HG03064 (cell line): Measurements from ENCODE around the gene SUSD6.
A peak's percentile ranks its signal among the peaks of the same experiment; 100 is the strongest.
"Not testable (repeated sequence)": the region's sequence is repeated elsewhere in the genome, so short reads cannot be mapped to it uniquely, and the experiment has no call there.

Experiments
- ATAC-seq: cut with Tn5 transposase; IDR thresholded peaks from one replicate; pipeline ENCODE4 v1.9.1; 2021; ENCODE audit warnings: low read depth; ENCODE audit not compliant: unreplicated experiment

Gene SUSD6

DNA sequence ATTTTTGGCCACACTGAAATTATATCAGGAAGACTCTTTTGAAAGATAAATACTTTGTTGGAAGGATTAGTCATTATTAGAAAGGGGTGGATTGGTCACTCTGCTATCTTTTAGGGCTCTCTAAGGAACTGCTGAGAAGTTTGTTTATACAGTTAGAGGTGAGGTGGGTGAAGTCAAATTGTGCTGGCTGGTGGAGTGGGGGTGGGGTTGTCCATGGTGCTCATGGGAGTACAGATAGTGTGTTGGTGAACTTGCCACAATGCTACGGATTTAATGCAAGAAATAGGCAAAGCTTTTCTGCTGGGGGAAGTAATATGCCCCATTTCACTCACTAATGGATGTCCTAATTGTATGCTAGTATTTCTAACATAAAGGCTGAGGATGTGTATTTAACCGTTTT lies 35.8 kb downstream of the SUSD6 start:
- ATAC-seq: no peak

DNA sequence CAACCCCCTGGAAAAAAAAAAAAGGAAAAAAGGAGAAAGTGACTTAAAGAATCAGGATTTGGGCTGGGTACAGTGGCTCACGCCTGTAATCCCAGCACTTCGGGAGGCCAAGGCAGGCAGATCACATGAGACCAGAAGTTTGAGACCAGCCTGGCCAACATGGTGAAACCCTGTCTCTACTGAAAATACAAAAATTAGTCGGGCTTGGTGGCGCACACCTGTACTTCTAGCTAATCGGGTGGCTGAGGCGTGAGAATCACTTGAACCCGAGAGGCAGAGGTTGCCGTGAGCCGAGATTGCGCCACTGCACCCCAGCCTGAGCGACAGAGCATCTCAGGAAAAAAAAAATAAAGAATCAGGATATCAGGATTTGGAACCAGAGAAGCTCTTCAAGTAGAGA lies 36.2 kb downstream of the SUSD6 start:
- not testable (repeated sequence) for ATAC-seq

DNA sequence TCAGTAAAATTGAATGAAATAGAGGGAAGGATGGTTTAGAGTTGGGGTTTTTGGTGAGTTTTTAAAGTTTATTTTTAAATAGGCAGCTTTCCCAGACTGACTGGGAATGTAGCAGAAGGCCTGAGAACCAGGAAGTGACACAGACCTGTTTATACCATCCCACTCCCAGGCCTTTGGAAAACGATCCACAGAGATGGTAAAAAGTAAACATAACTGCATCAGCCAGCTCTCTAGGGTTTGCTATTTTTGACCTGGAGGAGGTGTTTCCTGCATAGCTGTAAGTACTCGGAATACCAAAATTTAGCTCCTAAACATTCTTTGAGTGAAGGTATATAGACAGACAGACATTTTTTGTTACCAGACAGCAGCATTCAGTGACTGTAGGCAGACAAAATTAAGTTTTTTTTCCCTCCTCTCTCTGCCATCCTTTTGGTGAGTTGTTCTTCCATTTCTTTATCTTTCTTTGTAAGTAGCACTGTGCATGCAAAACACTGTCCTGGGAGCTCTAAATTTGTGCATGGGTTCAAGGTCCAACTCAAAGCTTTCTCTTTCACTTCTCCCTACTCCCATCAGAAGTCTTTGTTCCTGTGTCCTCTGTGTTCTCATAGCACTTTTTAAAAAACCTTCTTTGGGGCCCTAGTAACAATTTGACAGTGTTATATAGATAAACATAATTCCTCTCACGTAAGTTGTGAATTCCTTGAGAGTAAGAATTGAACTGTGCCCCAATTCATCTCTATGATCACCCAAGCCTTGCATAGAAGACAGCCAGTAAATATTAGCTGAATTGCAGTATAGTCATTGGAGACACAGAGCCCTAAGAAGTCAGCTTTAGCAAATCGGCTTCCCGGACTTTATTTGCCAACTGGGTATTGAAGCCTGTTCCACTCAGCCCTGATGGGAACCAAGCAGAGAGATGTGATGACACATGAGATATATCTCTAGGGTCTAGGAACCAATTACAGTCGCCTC lies 37.4 kb downstream of the SUSD6 start:
- ATAC-seq: no peak

DNA sequence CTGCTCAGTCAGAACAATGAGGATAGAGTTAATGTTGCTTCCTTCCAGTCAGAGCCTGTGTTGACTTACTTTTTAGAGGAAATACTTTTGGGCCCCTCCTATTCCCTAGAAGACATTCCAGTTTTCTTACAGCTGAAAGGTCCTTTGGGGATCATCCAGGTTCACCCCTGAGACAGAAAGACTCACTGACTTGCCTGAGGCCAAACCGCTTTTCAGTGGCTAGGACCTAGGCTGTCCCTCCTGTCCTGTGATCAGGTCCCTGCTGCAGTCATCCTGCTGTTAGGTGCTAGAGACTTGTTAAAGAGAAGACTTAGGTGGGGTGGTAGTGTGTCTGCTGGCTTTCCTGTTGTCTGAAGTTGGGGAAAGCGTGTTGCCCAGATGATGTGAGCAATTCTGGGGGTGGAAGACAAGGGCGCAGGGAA lies 39.6 kb downstream of the SUSD6 start:
- no peak for ATAC-seq

DNA sequence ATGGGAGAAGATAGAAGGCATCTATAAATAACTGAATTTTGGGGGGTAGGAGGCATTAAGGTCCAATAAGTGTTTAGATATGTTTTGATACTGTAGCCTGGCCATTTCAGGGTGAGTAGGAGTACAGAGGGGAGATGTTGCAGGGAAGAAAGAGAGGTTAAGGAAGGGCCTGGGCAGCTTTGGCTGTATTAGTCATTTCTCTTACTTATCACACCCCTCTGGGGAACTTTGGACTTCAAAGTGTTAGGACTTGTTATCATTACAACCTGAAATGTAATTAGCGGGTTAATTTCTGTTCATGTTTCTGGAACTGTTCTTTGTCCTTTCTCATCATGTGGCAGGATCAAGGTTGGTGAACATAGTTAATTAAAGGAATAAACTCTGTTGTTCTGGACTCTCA lies 40.3 kb downstream of the SUSD6 start:
- no peak for ATAC-seq

DNA sequence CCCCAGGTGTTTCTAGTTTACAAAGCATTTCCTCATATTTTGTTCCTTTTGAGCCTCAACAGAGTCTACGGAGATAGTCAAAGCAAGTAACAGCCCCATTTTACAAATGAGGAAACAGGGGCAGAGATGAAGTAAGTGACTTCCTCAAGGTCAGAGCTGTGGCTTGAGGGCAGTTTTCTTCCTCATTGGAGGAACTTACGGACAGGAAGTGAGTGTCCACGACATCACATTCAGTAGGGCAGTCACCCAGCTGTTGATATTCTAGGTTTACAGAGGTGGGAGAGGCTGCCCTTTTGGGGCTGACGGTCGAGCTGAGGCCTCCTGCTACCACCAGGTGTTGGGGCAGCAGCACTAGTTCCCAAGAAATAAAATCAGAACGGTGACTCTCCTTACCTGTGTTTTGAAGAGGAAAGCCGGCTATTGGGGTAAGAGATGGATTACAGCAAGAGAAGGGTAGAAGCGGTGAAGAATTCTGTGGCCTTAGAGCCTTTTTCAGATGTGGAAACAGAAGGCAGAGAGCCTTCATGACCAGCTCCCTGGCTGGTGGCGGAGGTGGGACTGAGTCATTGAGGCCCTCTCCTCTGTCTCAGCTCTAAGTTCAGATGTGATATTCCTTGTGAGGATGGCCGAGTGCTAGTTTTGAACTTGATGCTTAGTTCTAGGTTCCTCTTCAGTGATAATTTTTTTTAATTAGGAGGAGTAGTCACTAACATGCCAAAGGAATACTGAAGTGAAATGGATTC lies 41.7 kb downstream of the SUSD6 start:
- no peak for ATAC-seq

DNA sequence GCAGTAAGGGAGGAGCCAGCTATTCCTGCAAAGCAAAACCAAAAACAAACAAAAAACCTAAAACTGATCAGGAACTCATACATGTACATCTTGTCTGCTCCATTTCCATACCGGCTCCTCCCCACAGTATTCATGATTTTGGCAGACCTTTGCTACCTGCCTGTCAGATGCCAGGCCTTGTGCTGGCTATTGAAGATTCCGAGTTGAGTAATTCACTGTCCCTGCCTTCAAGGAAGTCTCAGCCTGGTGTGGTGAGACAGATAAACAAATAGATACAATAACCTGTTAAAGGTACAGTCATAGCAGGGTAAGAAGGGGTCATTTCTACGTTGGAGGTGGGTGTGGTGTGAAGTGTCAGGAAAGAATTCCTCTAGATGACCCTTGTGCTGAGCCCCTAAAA lies 42.7 kb downstream of the SUSD6 start:
- no peak for ATAC-seq

DNA sequence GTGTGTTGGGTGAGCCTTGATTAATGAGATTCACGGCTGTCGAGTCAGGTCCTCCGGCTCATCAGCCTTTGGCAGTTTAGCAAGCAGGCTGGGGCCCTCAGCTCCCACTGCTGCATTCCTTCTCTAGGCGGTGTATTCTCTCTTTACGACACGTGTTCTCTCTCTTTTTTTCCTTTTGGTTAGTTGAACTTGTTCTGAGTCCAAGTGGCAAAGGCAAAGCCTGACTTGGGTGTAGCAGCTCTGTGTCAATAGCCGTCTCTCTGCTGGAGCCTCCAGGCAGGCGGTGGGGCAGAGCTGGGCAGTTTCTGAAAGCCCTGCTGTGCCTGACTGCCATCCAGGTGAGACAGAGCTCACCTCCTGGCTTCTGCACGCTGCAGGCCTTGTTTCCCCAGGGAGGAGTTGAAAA lies 46.6 kb downstream of the SUSD6 start:
- ATAC-seq: no peak

DNA sequence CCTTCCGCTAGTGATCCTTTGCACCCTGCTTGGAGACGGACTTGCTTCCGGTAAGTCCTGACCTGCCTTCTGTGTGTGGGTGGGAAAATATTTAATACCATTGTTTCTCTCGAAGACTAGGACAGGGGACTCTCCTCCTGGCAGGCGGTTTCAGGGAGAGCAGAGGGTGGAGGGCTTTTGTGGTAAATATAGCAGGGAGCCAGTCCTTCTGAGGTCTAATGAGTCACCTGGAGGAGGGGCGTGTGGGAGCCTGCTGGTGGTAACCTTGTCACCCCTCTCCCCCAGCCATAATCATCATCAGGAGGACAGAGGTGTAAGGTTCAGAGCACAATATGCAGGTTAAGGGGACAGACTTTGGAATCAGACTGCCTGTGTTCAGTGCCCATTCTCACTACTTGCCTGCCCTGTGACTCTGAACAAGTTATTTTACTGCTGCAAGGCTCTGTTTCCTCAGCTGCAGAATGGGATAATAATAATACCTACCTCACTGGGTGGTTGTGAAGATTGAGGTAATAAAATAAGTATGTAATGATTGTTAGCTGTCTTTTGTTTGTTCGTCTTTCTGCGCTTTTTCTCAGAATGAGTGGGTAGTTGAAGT lies 47.4 kb downstream of the SUSD6 start:
- ATAC-seq: no peak

DNA sequence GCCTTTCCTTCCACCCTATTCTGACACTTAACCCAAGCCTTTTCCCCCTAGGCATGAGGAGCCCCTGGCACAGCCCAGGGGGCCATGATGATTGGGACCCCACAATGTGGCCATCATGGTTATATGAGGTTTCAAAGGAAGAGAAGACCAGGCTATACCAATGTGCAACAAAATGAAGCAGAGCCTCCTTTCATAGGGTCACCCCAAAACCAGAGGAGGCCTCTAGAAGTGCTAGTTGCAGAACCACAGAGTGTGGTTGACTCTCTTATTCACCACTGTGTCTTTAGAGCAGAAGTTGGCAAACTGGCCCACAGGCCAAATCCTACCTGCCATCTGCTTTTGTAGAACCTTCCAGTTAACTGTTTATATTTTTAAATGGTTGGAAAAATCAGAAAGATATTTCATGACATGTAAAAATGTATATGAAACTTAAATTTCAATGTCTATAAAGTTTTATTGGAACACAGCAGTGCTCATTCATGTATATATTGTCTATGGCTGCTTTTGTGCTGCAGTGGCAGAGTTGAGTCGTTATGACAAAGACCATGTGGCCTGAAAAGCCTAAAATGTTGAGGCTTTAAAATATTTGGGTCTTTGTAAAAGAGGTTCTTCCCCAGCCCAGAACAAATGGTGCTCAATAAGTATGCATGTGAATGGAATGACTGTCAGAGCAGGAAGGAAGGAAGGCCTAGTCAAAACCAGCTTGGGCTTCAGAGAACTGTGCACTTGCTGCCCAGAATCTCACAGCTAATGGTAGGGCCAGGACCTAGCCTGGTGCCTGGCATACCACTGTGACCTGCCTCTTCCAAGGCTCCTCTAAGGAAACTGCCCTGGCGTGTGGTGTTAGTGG lies 49.2 kb downstream of the SUSD6 start:
- no peak for ATAC-seq

DNA sequence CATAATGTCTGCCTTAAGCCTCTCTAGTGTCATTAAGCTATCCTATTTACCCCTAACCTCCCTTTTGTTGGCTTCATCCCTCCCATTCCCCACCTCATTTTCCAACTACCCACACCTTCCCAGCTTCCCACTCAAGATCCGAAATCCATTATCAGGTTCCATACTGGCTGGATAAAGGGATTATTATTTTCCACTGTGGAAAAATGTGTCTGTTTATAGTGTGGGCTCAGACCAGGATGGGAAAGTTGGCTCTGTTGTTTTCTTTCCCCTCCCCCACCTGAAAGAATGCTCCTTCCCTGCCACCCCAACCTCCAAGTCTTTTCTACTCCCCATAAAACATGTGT lies 49.8 kb downstream of the SUSD6 start:
- no peak for ATAC-seq

DNA sequence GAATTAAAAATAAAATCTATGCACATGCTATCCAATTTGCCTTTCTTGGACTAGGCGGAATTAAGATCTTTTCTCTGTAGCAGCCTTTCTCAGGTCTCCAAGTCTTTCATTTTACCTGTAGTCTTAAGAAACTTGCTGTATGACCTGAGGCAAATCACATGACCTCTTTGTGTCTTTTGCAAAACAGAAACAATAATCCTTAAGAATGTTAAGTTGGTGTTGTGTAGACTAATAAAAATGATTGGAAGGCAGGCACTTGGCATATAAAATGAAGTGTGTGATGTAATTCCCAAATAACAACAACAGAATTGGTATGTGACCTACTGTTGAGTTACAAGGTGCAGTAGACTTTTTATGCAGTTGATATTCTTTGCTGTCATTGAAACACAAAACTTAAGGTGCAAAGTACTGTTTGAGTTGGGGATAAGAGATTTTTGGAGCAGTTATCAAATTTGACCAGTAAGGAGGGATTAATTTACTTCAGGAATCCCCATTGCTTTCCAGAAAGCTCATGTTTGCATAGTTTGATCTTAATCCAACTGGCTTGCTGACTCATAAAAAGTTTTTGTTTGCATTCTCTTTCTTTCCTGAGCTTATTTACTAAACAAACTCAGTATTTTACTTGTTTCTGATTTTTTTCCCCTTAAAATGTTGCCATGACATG lies 51.4 kb downstream of the SUSD6 start:
- no peak for ATAC-seq

DNA sequence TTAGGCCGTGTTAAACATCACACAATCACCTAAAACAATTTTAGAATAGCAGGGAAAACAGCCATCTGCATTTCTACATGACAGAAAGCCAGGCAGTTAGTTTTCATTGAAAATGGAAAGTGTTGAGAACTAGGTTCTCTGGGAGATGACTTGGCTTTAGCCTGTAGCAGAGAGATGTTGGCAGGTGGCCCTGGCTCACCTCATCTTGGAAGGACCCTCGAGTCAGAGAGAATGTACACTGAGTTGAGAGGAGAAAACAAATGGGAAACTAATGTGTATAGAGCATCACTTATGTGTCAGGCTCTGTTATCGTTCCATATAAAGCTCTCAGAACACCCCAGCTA lies 51.9 kb downstream of the SUSD6 start:
- ATAC-seq: no peak

DNA sequence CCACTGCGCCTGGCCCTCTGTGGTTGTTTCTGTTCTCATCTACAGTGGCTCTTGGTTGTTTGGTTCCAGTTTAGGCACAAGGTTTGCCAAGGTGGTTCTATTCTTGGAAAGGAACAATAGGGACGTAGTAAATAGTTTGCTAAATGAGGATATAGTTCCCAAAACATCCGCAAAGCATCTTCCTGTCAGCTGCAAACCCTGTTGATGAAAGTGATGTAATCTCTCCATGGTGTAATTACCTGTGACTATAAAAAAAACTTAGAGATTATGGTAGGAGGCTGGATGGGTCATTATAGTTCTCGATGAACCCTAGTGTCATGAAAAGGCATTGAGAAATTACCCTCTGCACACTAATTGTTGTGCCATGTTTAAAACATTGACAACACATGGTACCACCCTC lies 52.9 kb downstream of the SUSD6 start:
- no peak for ATAC-seq

DNA sequence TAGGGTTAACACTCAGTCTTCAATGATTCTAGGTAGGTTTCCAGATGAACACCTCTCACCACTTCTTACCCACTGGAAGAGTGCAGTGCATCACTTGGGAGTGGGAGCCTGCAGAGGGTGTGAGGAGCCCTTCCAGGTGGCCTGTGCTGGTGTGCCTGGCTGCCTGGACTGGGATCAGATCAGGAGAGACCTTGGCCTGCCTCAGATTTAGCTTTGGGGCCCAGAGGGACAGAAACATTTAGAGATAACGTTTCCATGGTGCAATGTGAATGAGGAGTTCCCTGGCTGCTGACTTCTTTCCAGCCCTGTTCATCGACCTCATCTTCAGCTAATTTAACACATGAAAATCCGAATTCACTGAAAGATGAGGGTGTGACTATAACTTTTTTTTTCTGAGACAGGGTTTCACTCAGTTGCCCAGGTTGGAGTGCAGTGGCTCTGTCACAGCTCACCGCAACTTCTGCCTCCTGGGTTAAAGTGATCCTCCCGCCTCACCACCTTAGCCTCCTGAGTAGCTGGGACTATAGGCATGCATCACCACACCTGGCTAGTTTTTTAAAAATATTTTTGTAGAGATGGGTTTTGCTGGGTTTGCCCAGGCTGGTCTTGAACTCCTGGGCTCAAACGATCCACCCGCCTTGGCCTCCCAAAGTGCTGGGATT lies 53.6 kb downstream of the SUSD6 start:
- ATAC-seq: no peak

DNA sequence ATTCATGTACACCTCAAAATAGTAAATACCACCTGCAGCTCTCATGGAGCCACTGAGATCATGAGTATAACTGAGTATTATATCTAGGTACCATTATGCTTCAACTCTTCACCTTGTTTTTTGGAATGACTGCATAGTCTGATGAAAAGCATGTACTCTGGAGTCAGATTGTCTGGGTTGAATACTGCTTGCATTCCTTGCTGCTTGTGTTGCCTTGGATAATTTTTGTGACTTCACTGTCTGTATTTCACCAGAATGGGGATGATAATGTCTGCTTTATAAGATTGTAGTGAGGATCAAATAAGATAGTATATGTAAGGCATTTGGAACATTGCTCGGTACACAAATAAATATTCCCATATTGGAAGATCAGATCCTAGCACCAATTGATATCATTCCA lies 54.2 kb downstream of the SUSD6 start:
- ATAC-seq: no peak

DNA sequence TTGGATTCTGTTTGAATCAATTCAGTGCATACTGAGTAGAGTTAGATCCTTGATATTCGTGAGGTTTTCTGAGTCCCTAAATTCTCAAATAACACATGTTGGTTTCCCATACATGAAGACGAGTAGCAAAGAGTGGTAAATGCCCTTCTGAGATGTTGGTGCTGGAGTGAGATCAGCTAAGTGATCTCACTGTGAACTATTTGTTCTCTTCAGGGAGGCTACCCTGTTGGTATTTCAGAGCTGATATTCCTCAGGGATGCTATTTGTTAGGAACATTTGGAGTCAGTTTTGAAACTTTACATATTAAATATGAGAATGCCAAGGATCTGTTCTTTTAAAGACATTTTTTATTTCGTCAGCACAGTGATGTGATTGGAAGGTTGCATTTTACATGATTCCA lies 54.7 kb downstream of the SUSD6 start:
- no peak for ATAC-seq

DNA sequence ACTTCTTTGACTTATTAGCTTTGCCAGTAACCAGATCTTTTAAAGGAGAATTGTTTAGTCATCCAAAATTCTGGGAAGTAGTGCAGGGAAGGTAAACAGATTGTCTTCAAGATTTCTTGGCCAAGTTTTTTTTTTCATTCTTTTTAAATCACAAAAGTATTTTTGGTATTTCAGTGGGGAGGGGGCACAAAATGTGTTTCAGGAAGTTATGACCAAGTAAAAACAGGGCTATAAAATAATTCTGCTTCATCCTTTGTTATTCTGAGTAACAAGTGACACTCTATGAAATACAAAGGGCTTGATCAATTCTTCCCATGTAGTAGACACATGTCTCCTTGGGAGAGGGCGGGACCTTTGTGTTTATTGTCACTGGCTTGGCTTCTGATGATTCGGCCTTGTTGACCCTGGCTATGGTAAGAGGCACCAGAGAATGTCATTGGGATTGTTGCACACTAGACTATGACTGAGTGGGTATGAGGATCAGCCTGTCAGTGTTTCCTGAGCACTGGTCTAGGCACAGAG lies 55.4 kb downstream of the SUSD6 start:
- no peak for ATAC-seq

DNA sequence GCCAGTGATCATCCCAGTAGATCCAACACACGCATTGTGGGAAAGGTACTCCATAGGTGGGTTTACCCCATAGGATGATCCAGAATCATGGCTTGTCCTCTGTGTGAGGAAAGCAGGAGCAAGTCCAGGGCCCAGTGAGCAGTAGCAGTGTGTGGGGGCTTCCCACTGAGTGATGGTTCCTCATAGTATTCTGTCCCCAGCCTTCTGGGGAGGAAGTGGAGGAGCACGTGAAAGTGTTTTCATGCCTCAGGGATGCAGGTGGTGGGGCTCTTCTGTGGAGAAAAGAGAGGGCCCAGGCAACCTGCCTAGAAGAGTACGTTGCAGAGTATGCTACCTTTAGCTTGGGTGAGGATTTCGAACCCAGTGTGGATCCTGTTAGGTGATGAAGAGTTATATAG lies 56.5 kb downstream of the SUSD6 start:
- ATAC-seq: peak; percentile 19
